A549 treated with AZD2906 at 1 μM for 4 hours (cell line): Measurements from ENCODE around the gene LIM2. TPM values are rescaled to one million over a fixed set of nuclear protein-coding genes. Genes with fewer than 3 reads are reported as not detected.

Experiments
- total RNA-seq: library from RNA; stranded (reverse); fragments of 200-300 nt; extraction: Qiagen RNA extraction; gene quantifications from 5 replicates; pipeline ENCODE4 v1.2.3, GENCODE V29; 2022

The LIM2 gene
- total RNA-seq = not detected in 5 replicates

GRCh38 chr19:51387924-51388389, at the start of gene LIM2:
TSS of gene LIM2 (minus strand) at chr19:51387974. CDS start at chr19:51387443, 531 bp downstream.

GRCh38 chr19:51417107-51417809, 29.5 kb upstream of the LIM2 start, which contains the start of gene SIGLEC10:
TSS of gene SIGLEC10 (minus strand) at chr19:51417642. CDS start at chr19:51417581, 61 bp downstream.

DNA sequence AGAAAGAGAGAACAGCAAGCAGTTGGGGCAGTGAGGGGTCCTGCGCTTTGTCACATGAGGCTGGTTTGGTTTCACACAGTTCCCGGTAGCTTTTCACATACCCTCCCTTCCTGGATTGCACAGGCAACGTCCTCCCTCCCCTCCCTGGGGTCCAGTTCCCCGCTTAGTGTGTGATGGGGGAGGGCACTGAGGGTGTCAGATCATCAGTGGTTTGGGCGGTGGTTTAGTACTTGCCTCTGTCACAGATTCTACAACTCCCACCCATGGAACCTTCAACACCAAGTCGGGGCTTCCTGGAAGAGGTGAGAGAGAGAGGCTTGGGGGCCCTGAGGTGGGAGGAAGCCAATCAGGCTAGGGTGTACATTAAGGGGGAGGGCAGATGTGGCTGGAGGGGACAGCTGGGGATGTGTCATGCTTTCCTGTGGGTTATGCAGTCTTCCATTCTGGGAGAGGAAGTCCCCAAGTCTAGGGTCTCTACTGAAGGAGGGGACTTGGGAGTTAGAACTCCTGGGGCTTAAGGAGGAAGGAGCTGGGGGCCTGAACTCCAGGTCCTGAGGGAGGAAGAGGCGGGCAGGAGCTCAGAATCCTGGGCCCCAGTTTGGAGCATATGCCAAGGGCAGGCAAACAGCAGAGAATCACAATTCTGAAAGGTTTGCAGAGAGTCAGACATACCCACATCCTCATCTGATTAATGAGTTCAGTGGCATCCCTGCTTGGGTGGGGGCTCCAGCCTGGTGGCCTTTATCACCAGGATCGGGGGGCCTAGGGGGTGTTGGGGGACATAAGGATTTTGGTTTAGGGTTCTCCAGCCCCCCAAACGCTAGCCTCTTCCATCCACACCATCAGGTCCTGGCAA, 14.9 kb downstream of the LIM2 start, which contains the start of gene NKG7:
NKG7 (minus strand) TSS at position 6 of the 856 bp plus-strand sequence. CDS start 119 bp downstream, outside the sequence.

DNA sequence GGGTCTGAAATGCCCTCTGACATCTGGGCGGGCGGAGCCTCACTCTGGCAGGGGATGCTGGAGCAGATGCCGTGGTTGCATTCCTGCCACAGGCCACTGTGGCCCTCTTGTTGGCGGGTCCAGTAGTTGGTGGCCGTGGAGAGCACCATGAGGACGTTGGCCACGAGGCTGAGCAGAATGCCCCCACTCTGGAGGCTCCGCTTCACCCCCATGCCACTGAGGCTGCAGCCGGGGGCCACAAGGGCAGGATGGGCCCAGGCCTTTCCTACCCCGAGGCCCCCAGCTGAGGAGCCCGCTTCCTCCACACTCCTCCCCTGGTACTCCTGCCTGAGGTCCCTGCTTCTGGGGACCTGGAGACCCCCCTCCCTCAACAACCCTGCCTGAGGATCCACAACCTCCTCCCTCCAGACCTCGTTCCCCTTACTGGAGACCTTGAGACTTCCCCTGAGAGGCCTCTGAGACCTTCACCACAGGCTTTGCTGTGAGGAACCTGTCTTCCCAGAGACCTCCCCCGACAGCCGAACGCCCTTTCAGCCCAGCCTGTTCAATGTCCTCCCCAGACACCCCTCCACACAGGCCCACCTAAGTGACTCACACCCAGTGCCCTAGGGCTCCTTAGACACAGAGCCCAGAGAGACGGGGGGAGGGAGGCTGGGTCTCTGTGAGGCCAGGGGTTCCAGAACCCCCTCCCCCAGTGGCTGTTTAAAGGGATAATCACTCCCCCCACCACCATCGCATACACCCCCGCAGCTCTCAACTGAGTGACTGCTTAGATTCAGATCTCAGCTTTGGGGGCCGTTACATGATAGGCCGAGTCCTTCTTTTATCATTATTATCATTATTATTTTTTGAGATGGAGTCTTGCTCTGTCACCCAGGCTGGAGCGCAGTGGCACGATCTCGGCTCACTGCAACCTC, 19.1 kb downstream of the LIM2 start, which contains the start of gene CLDND2:
CLDND2 (minus strand) TSS at position 638 of the 917 bp plus-strand sequence; CDS start at position 212, 426 bp downstream.

GRCh38 chr19:51365965-51366388, 21.8 kb downstream of the LIM2 start, which contains the start of gene ETFB:
TSS of gene ETFB (minus strand) at chr19:51366388. CDS start at chr19:51366326, 62 bp downstream.

DNA sequence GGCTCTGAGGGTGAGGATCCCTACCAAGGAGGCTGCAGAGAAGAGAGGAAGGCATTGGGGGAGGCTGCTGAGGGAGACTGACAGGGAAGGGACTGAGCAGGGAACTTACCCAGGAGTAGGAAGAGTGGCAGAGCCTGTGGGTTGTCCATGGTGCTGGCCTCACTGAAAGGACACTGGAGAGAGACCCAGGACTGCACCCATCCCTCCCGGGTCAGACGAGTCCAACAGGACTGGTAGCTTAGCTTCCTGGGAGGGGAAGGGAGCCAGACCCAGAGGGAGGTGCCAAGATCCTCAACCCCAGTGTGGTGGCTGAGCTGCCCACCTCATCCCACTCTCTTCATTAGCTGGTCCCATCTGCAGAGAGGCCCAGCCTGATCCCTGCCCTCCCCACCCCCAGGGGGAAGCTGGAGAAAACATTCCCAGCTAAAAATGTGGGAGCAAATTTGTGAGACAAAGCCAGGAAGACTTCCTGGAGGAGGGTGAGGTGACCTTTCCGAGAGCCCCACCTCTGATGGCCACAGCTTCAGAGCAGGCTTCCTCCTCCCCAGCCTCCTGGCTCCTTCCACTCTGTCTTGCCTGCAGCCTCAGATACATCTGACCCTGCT, 45.7 kb downstream of the LIM2 start, which contains the start of gene VSIG10L:
VSIG10L (minus strand) TSS at position 164 of the 605 bp plus-strand sequence; CDS start at position 149, 15 bp downstream.

Other genes with a start within 250 kb of the LIM2 start
- not detected in 5 replicates for gene SIGLEC7, start 245.7 kb downstream of the LIM2 start, total RNA-seq
- gene CD33, start 162.9 kb downstream of the LIM2 start, total RNA-seq = 0.08 to 0.10 TPM (median 0.09 TPM) in 4 of 5 replicates, not detected in the other
- gene SIGLECL1, start 136.9 kb downstream of the LIM2 start, total RNA-seq = not detected in 5 replicates
- gene IGLON5, start 76.3 kb downstream of the LIM2 start, total RNA-seq = 0.05 to 0.12 TPM (median 0.08 TPM) in 5 replicates
- gene VSIG10L, start 45.8 kb downstream of the LIM2 start, total RNA-seq = 10.3 to 16.2 TPM (median 14.5 TPM) in 5 replicates
- gene ETFB, start 21.6 kb downstream of the LIM2 start, total RNA-seq = 249 to 269 TPM (median 260 TPM) in 5 replicates
- 3.3 to 16.0 TPM (median 13.1 TPM) in 5 replicates for gene CLDND2, start 19.0 kb downstream of the LIM2 start, total RNA-seq
- gene NKG7, start 15.3 kb downstream of the LIM2 start, total RNA-seq = not detected in 5 replicates
- not detected in 5 replicates for gene C19orf84, start 2.6 kb upstream of the LIM2 start, total RNA-seq
- gene SIGLEC10, start 29.7 kb upstream of the LIM2 start, total RNA-seq = 0.02 to 0.03 TPM in 2 of 5 replicates, not detected in the others
- not detected in 5 replicates for gene SIGLEC8, start 70.5 kb upstream of the LIM2 start, total RNA-seq
- gene CEACAM18, start 90.6 kb upstream of the LIM2 start, total RNA-seq = not detected in 5 replicates
- not detected in 5 replicates for gene SIGLEC12, start 113.8 kb upstream of the LIM2 start, total RNA-seq
- gene SIGLEC6, start 143.7 kb upstream of the LIM2 start, total RNA-seq = not detected in 5 replicates
- 3.3 to 4.4 TPM (median 4.3 TPM) in 5 replicates for gene ZNF175, start 183.3 kb upstream of the LIM2 start, total RNA-seq
- not detected in 5 replicates for gene SIGLEC5, start 242.4 kb upstream of the LIM2 start, total RNA-seq